ENCODE data around the gene GCAT. TPM values are rescaled to one million over a fixed set of nuclear protein-coding genes. Genes with fewer than 3 reads are reported as not detected.

GCAT gene
- total and polyA plus RNA-seq, 2 of the 4 experiments (the other 2 are of a cell fraction) = 20.6 to 32.3 TPM

- no TSS peak for BruUV-seq (replicated peaks)
- Histone ChIP-seq H3K9ac (ENCODE audit: low read depth, low read length) (no peak overlapping the region), H3K23ac (ENCODE audit: low read depth, low read length) (0 out of 2 replicates have a peak overlapping the region, but pooled peaks have one; percentile 39), H3K4me2 (ENCODE audit: low read depth, low read length) (no peak overlapping the region; the same call in 1 of the 2 replicates), H3K9me3 (ENCODE audit: control insufficient read depth, insufficient read depth, low read length) (no peaks in the 10 kb centered on the region), H3K27me3 (ENCODE audit: control insufficient read depth, insufficient read depth, low read length) (no peaks in the 10 kb centered on the region), H3K27ac (ENCODE audit: insufficient read depth, low read length) (no peak overlapping the region), H3K4me3 (ENCODE audit: insufficient read depth, low read depth, low read length) (no peak overlapping the region), H2BK20ac (ENCODE audit: low read depth, low read length) (no peak overlapping the region; the same call in 1 of the 2 replicates), H4K20me1 (ENCODE audit: insufficient read depth, low read length) (0 out of 2 replicates have a peak, but pooled peaks cover 8% of the 10 kb centered on the region), H2AFZ (replicated peaks; ENCODE audit: low read length, poor library complexity) (peak overlapping the region; percentile 88), H2BK15ac (ENCODE audit: low read depth, low read length) (no peak overlapping the region; the same call in 2 of the 3 replicates), H2BK120ac (ENCODE audit: low read depth, low read length) (peak overlapping the region; percentile 52; the same call in 1 of the 2 replicates), H3K36me3 (ENCODE audit: control insufficient read depth, insufficient read depth, low read length) (no peaks in the 10 kb centered on the region), H4K8ac (ENCODE audit: low read depth in 2 of 2, low read length in 2 of 2) (peak overlapping the region; percentile 69 to 94; a peak in 3 of 4 replicates), H3K79me1 (ENCODE audit: low read depth in 1 of 2, low read length in 2 of 2) (peaks cover 11 to 31% of the 10 kb centered on the region in 2 experiments; a peak in 3 of 4 replicates), H4K91ac (ENCODE audit: insufficient read depth, low read depth, low read length) (peak overlapping the region; percentile 23; the same call in 1 of the 2 replicates), H2AK5ac (ENCODE audit: low read depth, low read length) (no peak overlapping the region), H2BK5ac (ENCODE audit: low read depth, low read length, poor library complexity, severe bottlenecking) (no peak overlapping the region), H4K5ac (ENCODE audit: low read depth, low read length) (peak overlapping the region; percentile 75; the same call in 1 of the 2 replicates), H3K4ac (ENCODE audit: low read depth, low read length) (peak overlapping the region; percentile 63), H3K4me1 (ENCODE audit: control insufficient read depth, insufficient read depth, low read length) (peaks cover 12% of the 10 kb centered on the region), H3K9me1 (ENCODE audit: insufficient read depth, low read length) (peaks cover 5% of the 10 kb centered on the region; the same call in 1 of the 2 replicates), H3K14ac (replicated peaks; ENCODE audit: low read depth, low read length) (no peak overlapping the region), H3K18ac (ENCODE audit: low read depth, low read length) (no peak overlapping the region), H3K56ac (ENCODE audit: extremely low read depth, insufficient read depth, low read length) (no peak overlapping the region), H2AK9ac (replicated peaks; ENCODE audit: low read depth, low read length, poor library complexity) (peak overlapping the region; percentile 96)
- dilution Hi-C loops (cut with HindIII; ENCODE audit: low sequenced_read_pairs, unreplicated experiment) = no loop called here
- 47% methylated on average over 13 of the region's 34 CpGs; no CpG with 5 or more reads in 1 of the 2 experiments for WGBS, 2 experiments (ENCODE audit: extremely low coverage in 2 of 2, insufficient read length in 1 of 2)
- ChIA-PET POLR2A (ENCODE audit: unreplicated experiment) (no interaction called here), CTCF (no interaction called here)
- ATAC-seq (ENCODE audit: low read depth) = no peak
- no peak for DNase-seq
- TF ChIP-seq CEBPB (IDR thresholded peaks at IDR 0.05; ENCODE audit: low read depth, low read length) = no peak
- TF ChIP-seq RFX5 (IDR thresholded peaks at IDR 0.05; ENCODE audit: low read depth, low read length) = no peak
- TF ChIP-seq MAZ (IDR thresholded peaks at IDR 0.05; ENCODE audit: borderline replicate concordance, low read depth, low read length) = no peak
- TF ChIP-seq POLR2A (IDR thresholded peaks at IDR 0.05; ENCODE audit: low read depth, low read length) = no peak
- no peak for TF ChIP-seq SMC3 (IDR thresholded peaks at IDR 0.05; ENCODE audit: low read depth, low read length)
- TF ChIP-seq FOS (IDR thresholded peaks at IDR 0.05; ENCODE audit: low read depth, low read length) = no peak
- no peak for TF ChIP-seq RAD21 (IDR thresholded peaks at IDR 0.05; ENCODE audit: low read length)
- in situ Hi-C loops (cut with MboI; ENCODE audit: low sequenced_read_pairs) = no loop called here
- intact Hi-C loops (cut with micrococcal nuclease) = no loop called here
Observed at GRCh38 chr22:37803639-37804351, 3.9 kb upstream of the GCAT start.

Data from IMR-90 (cell line).